HL-60 (cell line): ENCODE results near the gene MACROD2.

Experiments
- GABPA ChIP-seq: IDR thresholded peaks from 2 replicates; pipeline ENCODE4 v1.6.1; 2012; ENCODE audit warnings: low read depth
- POLR2AphosphoS5 ChIP-seq: IDR thresholded peaks from 2 replicates; pipeline ENCODE4 v1.6.1; 2012; ENCODE audit warnings: low read depth
- SPI1 ChIP-seq: IDR thresholded peaks from 2 replicates; pipeline ENCODE4 v1.6.1; 2012; ENCODE audit warnings: low read depth, mild to moderate bottlenecking, borderline replicate concordance
- TF ChIP-seq, protein P1 (sequence below): IDR thresholded peaks from 2 replicates; pipeline ENCODE4 v1.6.1; 2012; ENCODE audit warnings: low read depth; ENCODE audit not compliant: insufficient replicate concordance
- TF ChIP-seq, protein P2 (sequence below): IDR thresholded peaks from one replicate; pipeline ENCODE4 v1.5.1; 2011; ENCODE audit warnings: low read length, control low read depth, inconsistent platforms; ENCODE audit not compliant: insufficient read depth

DNA sequence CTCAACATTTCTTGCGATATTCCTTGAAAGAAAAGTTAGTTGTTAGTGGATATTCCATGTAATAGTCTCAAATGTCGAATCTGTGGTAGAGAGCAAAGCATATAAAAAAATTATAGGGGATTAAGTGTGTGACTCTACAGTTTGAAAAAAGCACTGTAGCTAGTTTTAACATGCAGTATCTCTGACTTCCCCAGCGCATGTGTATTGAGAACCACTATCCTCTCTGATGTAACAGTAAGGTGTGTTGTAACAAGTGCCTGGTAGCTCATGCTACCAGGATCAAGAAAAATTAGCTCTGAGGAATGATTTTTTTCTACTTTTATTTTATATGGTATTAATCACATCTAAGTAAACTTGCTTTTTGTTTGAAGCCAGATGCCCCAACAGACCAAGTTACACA, 1788.7 kb downstream of the MACROD2 start:
- TF ChIP-seq, protein P1, sequence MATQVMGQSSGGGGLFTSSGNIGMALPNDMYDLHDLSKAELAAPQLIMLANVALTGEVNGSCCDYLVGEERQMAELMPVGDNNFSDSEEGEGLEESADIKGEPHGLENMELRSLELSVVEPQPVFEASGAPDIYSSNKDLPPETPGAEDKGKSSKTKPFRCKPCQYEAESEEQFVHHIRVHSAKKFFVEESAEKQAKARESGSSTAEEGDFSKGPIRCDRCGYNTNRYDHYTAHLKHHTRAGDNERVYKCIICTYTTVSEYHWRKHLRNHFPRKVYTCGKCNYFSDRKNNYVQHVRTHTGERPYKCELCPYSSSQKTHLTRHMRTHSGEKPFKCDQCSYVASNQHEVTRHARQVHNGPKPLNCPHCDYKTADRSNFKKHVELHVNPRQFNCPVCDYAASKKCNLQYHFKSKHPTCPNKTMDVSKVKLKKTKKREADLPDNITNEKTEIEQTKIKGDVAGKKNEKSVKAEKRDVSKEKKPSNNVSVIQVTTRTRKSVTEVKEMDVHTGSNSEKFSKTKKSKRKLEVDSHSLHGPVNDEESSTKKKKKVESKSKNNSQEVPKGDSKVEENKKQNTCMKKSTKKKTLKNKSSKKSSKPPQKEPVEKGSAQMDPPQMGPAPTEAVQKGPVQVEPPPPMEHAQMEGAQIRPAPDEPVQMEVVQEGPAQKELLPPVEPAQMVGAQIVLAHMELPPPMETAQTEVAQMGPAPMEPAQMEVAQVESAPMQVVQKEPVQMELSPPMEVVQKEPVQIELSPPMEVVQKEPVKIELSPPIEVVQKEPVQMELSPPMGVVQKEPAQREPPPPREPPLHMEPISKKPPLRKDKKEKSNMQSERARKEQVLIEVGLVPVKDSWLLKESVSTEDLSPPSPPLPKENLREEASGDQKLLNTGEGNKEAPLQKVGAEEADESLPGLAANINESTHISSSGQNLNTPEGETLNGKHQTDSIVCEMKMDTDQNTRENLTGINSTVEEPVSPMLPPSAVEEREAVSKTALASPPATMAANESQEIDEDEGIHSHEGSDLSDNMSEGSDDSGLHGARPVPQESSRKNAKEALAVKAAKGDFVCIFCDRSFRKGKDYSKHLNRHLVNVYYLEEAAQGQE, result no peak
- TF ChIP-seq, protein P2, sequence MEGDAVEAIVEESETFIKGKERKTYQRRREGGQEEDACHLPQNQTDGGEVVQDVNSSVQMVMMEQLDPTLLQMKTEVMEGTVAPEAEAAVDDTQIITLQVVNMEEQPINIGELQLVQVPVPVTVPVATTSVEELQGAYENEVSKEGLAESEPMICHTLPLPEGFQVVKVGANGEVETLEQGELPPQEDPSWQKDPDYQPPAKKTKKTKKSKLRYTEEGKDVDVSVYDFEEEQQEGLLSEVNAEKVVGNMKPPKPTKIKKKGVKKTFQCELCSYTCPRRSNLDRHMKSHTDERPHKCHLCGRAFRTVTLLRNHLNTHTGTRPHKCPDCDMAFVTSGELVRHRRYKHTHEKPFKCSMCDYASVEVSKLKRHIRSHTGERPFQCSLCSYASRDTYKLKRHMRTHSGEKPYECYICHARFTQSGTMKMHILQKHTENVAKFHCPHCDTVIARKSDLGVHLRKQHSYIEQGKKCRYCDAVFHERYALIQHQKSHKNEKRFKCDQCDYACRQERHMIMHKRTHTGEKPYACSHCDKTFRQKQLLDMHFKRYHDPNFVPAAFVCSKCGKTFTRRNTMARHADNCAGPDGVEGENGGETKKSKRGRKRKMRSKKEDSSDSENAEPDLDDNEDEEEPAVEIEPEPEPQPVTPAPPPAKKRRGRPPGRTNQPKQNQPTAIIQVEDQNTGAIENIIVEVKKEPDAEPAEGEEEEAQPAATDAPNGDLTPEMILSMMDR, result no peak
- no peak for TF ChIP-seq GABPA
- TF ChIP-seq SPI1, result no peak
- no peak for TF ChIP-seq POLR2AphosphoS5
